ENCODE measurements around the gene RPRD2. TPM values are rescaled to one million over a fixed set of nuclear protein-coding genes. Genes with fewer than 3 reads are reported as not detected.
A peak's percentile ranks its signal among the peaks of the same experiment; 100 is the strongest.
"Not testable (repeated sequence)": the region's sequence is repeated elsewhere in the genome, so short reads cannot be mapped to it uniquely, and the experiment has no call there.

Gene RPRD2
- total RNA-seq, 1 experiment from 2014 or later: 23.0 TPM

- no peak for DNase-seq (ENCODE audit: extremely low read depth, low read depth)
These were observed 23.3 kb downstream of the RPRD2 start for GRCh38 chr1:150387200-150387599.

- no peak for DNase-seq (ENCODE audit: extremely low read depth, low read depth)
These were observed 24.3 kb downstream of the RPRD2 start for GRCh38 chr1:150388241-150388640.

GRCh38 chr1:150389650-150390049 is 25.7 kb downstream of the RPRD2 start:
- DNase-seq (ENCODE audit: extremely low read depth, low read depth): no peak

GRCh38 chr1:150392627-150393026 is 28.7 kb downstream of the RPRD2 start:
- no peak for DNase-seq (ENCODE audit: extremely low read depth, low read depth)

GRCh38 chr1:150395115-150395514 is 31.2 kb downstream of the RPRD2 start:
- not testable (repeated sequence) for DNase-seq (ENCODE audit: extremely low read depth, low read depth)

- DNase-seq (ENCODE audit: extremely low read depth, low read depth): no peak
These were observed 33.6 kb downstream of the RPRD2 start for GRCh38 chr1:150397392-150398032.

- DNase-seq (ENCODE audit: extremely low read depth, low read depth): no peak
These were observed 40.5 kb downstream of the RPRD2 start for GRCh38 chr1:150404465-150404864.

- no peak for DNase-seq (ENCODE audit: extremely low read depth, low read depth)
These were observed 41.7 kb downstream of the RPRD2 start for GRCh38 chr1:150405660-150406059.

GRCh38 chr1:150406483-150406882 is 42.5 kb downstream of the RPRD2 start:
- DNase-seq (ENCODE audit: extremely low read depth, low read depth): no peak

GRCh38 chr1:150407330-150407729 is 43.4 kb downstream of the RPRD2 start:
- no peak for DNase-seq (ENCODE audit: extremely low read depth, low read depth)

- DNase-seq (ENCODE audit: extremely low read depth, low read depth): no peak
These were observed 44.9 kb downstream of the RPRD2 start for GRCh38 chr1:150408800-150409199.

GRCh38 chr1:150409504-150410362 is 45.8 kb downstream of the RPRD2 start:
- no peak for DNase-seq (ENCODE audit: extremely low read depth, low read depth)

- no peak for DNase-seq (ENCODE audit: extremely low read depth, low read depth)
These were observed 46.7 kb downstream of the RPRD2 start for GRCh38 chr1:150410582-150411101.

GRCh38 chr1:150414592-150414991 is 50.6 kb downstream of the RPRD2 start:
- no peak for DNase-seq (ENCODE audit: extremely low read depth, low read depth)

- DNase-seq (ENCODE audit: extremely low read depth, low read depth): no peak
These were observed 51.9 kb downstream of the RPRD2 start for GRCh38 chr1:150415800-150416199.

- DNase-seq (ENCODE audit: extremely low read depth, low read depth): no peak
These were observed 56.8 kb downstream of the RPRD2 start for GRCh38 chr1:150420560-150421265.

- no peak for DNase-seq (ENCODE audit: extremely low read depth, low read depth)
These were observed 58.6 kb downstream of the RPRD2 start for GRCh38 chr1:150422541-150422940.

GRCh38 chr1:150429805-150430204 is 65.9 kb downstream of the RPRD2 start:
- DNase-seq (ENCODE audit: extremely low read depth, low read depth): peak; percentile 26

- DNase-seq (ENCODE audit: extremely low read depth, low read depth): no peak
These were observed 77.2 kb downstream of the RPRD2 start for GRCh38 chr1:150441121-150441520.

GRCh38 chr1:150444232-150444631 is 80.3 kb downstream of the RPRD2 start:
- no peak for DNase-seq (ENCODE audit: extremely low read depth, low read depth)

- no peak for DNase-seq (ENCODE audit: extremely low read depth, low read depth)
These were observed 92.2 kb downstream of the RPRD2 start for GRCh38 chr1:150456146-150456647.
